Stimulated activated CD8-positive, alpha-beta memory T cell treated with anti-CD3 and anti-CD28 coated beads, Interleukin-4, amount 100 ng/mL, for 24 hours (primary cell): ENCODE data around the gene PCGF3.
"Not testable (repeated sequence)": the region's sequence is repeated elsewhere in the genome, so short reads cannot be mapped to it uniquely, and the experiment has no call there.

Experiments used
- DNase-seq: peaks from one replicate; pipeline ENCODE4 v3.0.0-alpha.2; 2020; ENCODE audit warnings: low read depth

PCGF3 gene

GRCh38 chr4:764405-765169 lies 59.0 kb downstream of the PCGF3 start:
- DNase-seq, result no peak

- DNase-seq, result no peak
Observed at GRCh38 chr4:766152-766515, 60.5 kb downstream of the PCGF3 start.

- DNase-seq, result no peak
Observed at GRCh38 chr4:766559-767283, 61.1 kb downstream of the PCGF3 start.

GRCh38 chr4:768076-768475 lies 62.4 kb downstream of the PCGF3 start:
- no peak for DNase-seq

GRCh38 chr4:768995-769394 lies 63.4 kb downstream of the PCGF3 start:
- no peak for DNase-seq

GRCh38 chr4:769511-769910 lies 63.9 kb downstream of the PCGF3 start:
- DNase-seq, result no peak

GRCh38 chr4:770022-770421 lies 64.4 kb downstream of the PCGF3 start:
- no peak for DNase-seq

- no peak for DNase-seq
Observed at GRCh38 chr4:771464-771863, 65.8 kb downstream of the PCGF3 start.

- no peak for DNase-seq
Observed at GRCh38 chr4:772118-772517, 66.5 kb downstream of the PCGF3 start.

GRCh38 chr4:772776-773175 lies 67.1 kb downstream of the PCGF3 start:
- no peak for DNase-seq

- DNase-seq, result no peak
Observed at GRCh38 chr4:773214-773613, 67.6 kb downstream of the PCGF3 start.

- not testable (repeated sequence) for DNase-seq
Observed at GRCh38 chr4:774419-775092, 68.9 kb downstream of the PCGF3 start.

- DNase-seq, result not testable (repeated sequence)
Observed at GRCh38 chr4:775485-775884, 69.9 kb downstream of the PCGF3 start.

GRCh38 chr4:776743-777441 lies 71.3 kb downstream of the PCGF3 start:
- no peak for DNase-seq

- DNase-seq, result no peak
Observed at GRCh38 chr4:777520-778262, 72.1 kb downstream of the PCGF3 start.

GRCh38 chr4:779555-779954 lies 73.9 kb downstream of the PCGF3 start:
- no peak for DNase-seq

- DNase-seq, result not testable (repeated sequence)
Observed at GRCh38 chr4:780255-780654, 74.6 kb downstream of the PCGF3 start.

GRCh38 chr4:780716-781492 lies 75.3 kb downstream of the PCGF3 start:
- DNase-seq, result no peak

GRCh38 chr4:781493-782216 lies 76.0 kb downstream of the PCGF3 start:
- peak; percentile 98 for DNase-seq
